AG04449 (cell line): ENCODE results near the gene PLXNC1.

Source experiments
- CTCF ChIA-PET: fragments of 350-600 bp; formaldehyde crosslinking; extraction: SDS; loops from one replicate; lab custom pipeline; 2021; ENCODE audit warnings: antibody characterized with exemption; lab: Yijun Ruan, JAX
- POLR2A ChIA-PET: fragments of 400-600, 350-600 bp; formaldehyde crosslinking; extraction: SDS; loops from one replicate; lab custom pipeline; 2020; ENCODE audit warnings: antibody characterized with exemption, inconsistent platforms; lab: Yijun Ruan, JAX
- DNase-seq: peaks from one replicate; pipeline ENCODE4 v3.0.0-alpha.2; 2010; ENCODE audit warnings: low read depth, low spot score
- H3K4me3 ChIP-seq: 2 replicates; pipeline ENCODE4 v1.5.1; 2011; ENCODE audit warnings: low read depth, mild to moderate bottlenecking, control low read depth, low read length
- CTCF ChIP-seq: IDR thresholded peaks from one replicate; pipeline ENCODE4 v1.5.1; 2011; ENCODE audit warnings: mild to moderate bottlenecking, moderate library complexity, low read length, control low read depth, inconsistent platforms; ENCODE audit not compliant: insufficient read depth; ENCODE audit errors: missing control alignments

Gene PLXNC1

GRCh38 chr12:94101738-94102660, 46.4 kb upstream of the PLXNC1 start:
- peak; percentile 86 for TF ChIP-seq CTCF
- no peak for DNase-seq
- peak overlapping the region; percentile 68 for H3K4me3 ChIP-seq
- ChIA-PET POLR2A (interaction anchor here (0.6 to 3.3 kb wide), 6 partner anchors 317 to 699 kb away, joined by 3 to 21 read pairs (median 5); no protein-coding TSS in a partner anchor), CTCF (interaction anchor here (0.6 to 8.8 kb wide), 118 partner anchors 8 to 1316 kb away, joined by 3 to 360 read pairs (median 5); partner anchors contain the start of genes CRADD, SOCS2 and UBE2N)

- ChIA-PET CTCF (interaction anchor here (0.8 to 8.8 kb wide), 20 partner anchors 28 to 707 kb away, joined by 3 to 360 read pairs (median 18); partner anchors contain the start of gene SOCS2), POLR2A (no interaction called here)
- DNase-seq = no peak
Measured at GRCh38 chr12:94103986-94104385, 44.4 kb upstream of the PLXNC1 start.

GRCh38 chr12:94107910-94108309, 40.5 kb upstream of the PLXNC1 start:
- ChIA-PET CTCF (interaction anchor here (1.1 kb wide), 1 partner anchor 605 kb away, joined by 3 read pairs; no protein-coding TSS in a partner anchor), POLR2A (no interaction called here)
- no peak for TF ChIP-seq CTCF
- no peak overlapping the region for H3K4me3 ChIP-seq
- DNase-seq = no peak

More at GRCh38 chr12:94103986-94104385, 44.4 kb upstream of the PLXNC1 start:
- no peak overlapping the region for H3K4me3 ChIP-seq
- no peak for TF ChIP-seq CTCF

- TF ChIP-seq CTCF = no peak
- ChIA-PET CTCF (interaction anchor here (1.4 kb wide), 1 partner anchor 25 kb away, joined by 5 read pairs; no protein-coding TSS in a partner anchor), POLR2A (no interaction called here)
- H3K4me3 ChIP-seq = no peak overlapping the region
- DNase-seq = no peak
Measured at GRCh38 chr12:94109160-94109559, 39.2 kb upstream of the PLXNC1 start.

- CTCF ChIA-PET = interaction anchor here (1.3 to 3.1 kb wide), 2 partner anchors 8 to 324 kb away, joined by 4 to 21 read pairs; no protein-coding TSS in a partner anchor
- TF ChIP-seq CTCF = no peak
- POLR2A ChIA-PET = no interaction called here
- H3K4me3 ChIP-seq = no peak overlapping the region
- no peak for DNase-seq
Measured at GRCh38 chr12:94110258-94110657, 38.1 kb upstream of the PLXNC1 start.

- no peak for TF ChIP-seq CTCF
- ChIA-PET POLR2A (no interaction called here), CTCF (interaction anchor here (1.0 to 3.1 kb wide), 5 partner anchors 9 to 609 kb away, joined by 3 to 21 read pairs (median 4); no protein-coding TSS in a partner anchor)
- DNase-seq = no peak
- H3K4me3 ChIP-seq = no peak overlapping the region
Measured at GRCh38 chr12:94111302-94111701, 37.1 kb upstream of the PLXNC1 start.
